DOHH2 (cell line): Measurements from ENCODE around the gene RHOG.

Experiments used
- EZH2phosphoT487 ChIP-seq: fragments of 200-600 bp; sonication (generic); IDR thresholded peaks from 2 replicates; pipeline ENCODE4 v1.6.1; 2017; ENCODE audit warnings: borderline replicate concordance, mild to moderate bottlenecking, antibody characterized with exemption, low read length, moderate library complexity, mixed read lengths
- TF ChIP-seq, protein P1 (sequence below): fragments of 200-600 bp; sonication (generic); IDR thresholded peaks from one replicate; pipeline ENCODE4 v1.5.1; 2014; ENCODE audit warnings: antibody characterized with exemption, mild to moderate bottlenecking, low read depth, low read length; ENCODE audit not compliant: poor library complexity, severe bottlenecking

- TF ChIP-seq, protein P1, sequence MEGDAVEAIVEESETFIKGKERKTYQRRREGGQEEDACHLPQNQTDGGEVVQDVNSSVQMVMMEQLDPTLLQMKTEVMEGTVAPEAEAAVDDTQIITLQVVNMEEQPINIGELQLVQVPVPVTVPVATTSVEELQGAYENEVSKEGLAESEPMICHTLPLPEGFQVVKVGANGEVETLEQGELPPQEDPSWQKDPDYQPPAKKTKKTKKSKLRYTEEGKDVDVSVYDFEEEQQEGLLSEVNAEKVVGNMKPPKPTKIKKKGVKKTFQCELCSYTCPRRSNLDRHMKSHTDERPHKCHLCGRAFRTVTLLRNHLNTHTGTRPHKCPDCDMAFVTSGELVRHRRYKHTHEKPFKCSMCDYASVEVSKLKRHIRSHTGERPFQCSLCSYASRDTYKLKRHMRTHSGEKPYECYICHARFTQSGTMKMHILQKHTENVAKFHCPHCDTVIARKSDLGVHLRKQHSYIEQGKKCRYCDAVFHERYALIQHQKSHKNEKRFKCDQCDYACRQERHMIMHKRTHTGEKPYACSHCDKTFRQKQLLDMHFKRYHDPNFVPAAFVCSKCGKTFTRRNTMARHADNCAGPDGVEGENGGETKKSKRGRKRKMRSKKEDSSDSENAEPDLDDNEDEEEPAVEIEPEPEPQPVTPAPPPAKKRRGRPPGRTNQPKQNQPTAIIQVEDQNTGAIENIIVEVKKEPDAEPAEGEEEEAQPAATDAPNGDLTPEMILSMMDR = no peak
- TF ChIP-seq EZH2phosphoT487 = no peak
Measured at GRCh38 chr11:3845246-3845645, 4.5 kb upstream of the RHOG start.
